ENCODE results near the gene SMURF2.
"Not testable (repeated sequence)": the region's sequence is repeated elsewhere in the genome, so short reads cannot be mapped to it uniquely, and the experiment has no call there.

Gene SMURF2

GRCh38 chr17:64667807-64668721 lies 6.0 kb upstream of the SMURF2 start:
- DNase-seq (ENCODE audit: low read depth in 3 of 3, low spot score in 1 of 3), result not testable (repeated sequence)

GRCh38 chr17:64664299-64664981 lies 2.3 kb upstream of the SMURF2 start:
- not testable (repeated sequence) for DNase-seq (ENCODE audit: low read depth in 3 of 3, low spot score in 1 of 3)

GRCh38 chr17:64663836-64664235 lies 1.7 kb upstream of the SMURF2 start:
- DNase-seq (ENCODE audit: low read depth in 3 of 3, low spot score in 1 of 3), result not testable (repeated sequence)

- DNase-seq (ENCODE audit: low read depth in 3 of 3, low spot score in 1 of 3), result no peak
These were observed 764 bp upstream of the SMURF2 start for GRCh38 chr17:64662774-64663367.

GRCh38 chr17:64661726-64661975 lies 456 bp downstream of the SMURF2 start:
- no peak for DNase-seq (ENCODE audit: low read depth in 3 of 3, low spot score in 1 of 3)

- peak in 2 of 3 donors; percentile 13 to 30 for DNase-seq (ENCODE audit: low read depth in 3 of 3, low spot score in 1 of 3)
These were observed 955 bp downstream of the SMURF2 start for GRCh38 chr17:64660978-64661725.

- DNase-seq (ENCODE audit: low read depth in 3 of 3, low spot score in 1 of 3), result not testable (repeated sequence)
These were observed 1.7 kb downstream of the SMURF2 start for GRCh38 chr17:64660195-64660977.

GRCh38 chr17:64658931-64659330 lies 3.2 kb downstream of the SMURF2 start:
- DNase-seq (ENCODE audit: low read depth in 3 of 3, low spot score in 1 of 3), result no peak

- DNase-seq (ENCODE audit: low read depth in 3 of 3, low spot score in 1 of 3), result no peak
These were observed 4.4 kb downstream of the SMURF2 start for GRCh38 chr17:64657610-64658125.

GRCh38 chr17:64655704-64656103 lies 6.4 kb downstream of the SMURF2 start:
- no peak for DNase-seq (ENCODE audit: low read depth in 3 of 3, low spot score in 1 of 3)

- no peak for DNase-seq (ENCODE audit: low read depth in 3 of 3, low spot score in 1 of 3)
These were observed 8.1 kb downstream of the SMURF2 start for GRCh38 chr17:64653985-64654355.

- no peak for DNase-seq (ENCODE audit: low read depth in 3 of 3, low spot score in 1 of 3)
These were observed 8.7 kb downstream of the SMURF2 start for GRCh38 chr17:64653325-64653984.

GRCh38 chr17:64651889-64652288 lies 10.2 kb downstream of the SMURF2 start:
- DNase-seq (ENCODE audit: low read depth in 3 of 3, low spot score in 1 of 3), result no peak

- DNase-seq (ENCODE audit: low read depth in 3 of 3, low spot score in 1 of 3), result no peak
These were observed 13.9 kb downstream of the SMURF2 start for GRCh38 chr17:64648234-64648633.

GRCh38 chr17:64647817-64648216 lies 14.3 kb downstream of the SMURF2 start:
- no peak for DNase-seq (ENCODE audit: low read depth in 3 of 3, low spot score in 1 of 3)

GRCh38 chr17:64639516-64639915 lies 22.6 kb downstream of the SMURF2 start:
- DNase-seq (ENCODE audit: low read depth in 3 of 3, low spot score in 1 of 3), result no peak

GRCh38 chr17:64638552-64639203 lies 23.4 kb downstream of the SMURF2 start:
- no peak for DNase-seq (ENCODE audit: low read depth in 3 of 3, low spot score in 1 of 3)

GRCh38 chr17:64635647-64636305 lies 26.3 kb downstream of the SMURF2 start:
- no peak for DNase-seq (ENCODE audit: low read depth in 3 of 3, low spot score in 1 of 3)

- DNase-seq (ENCODE audit: low read depth in 3 of 3, low spot score in 1 of 3), result no peak
These were observed 27.9 kb downstream of the SMURF2 start for GRCh38 chr17:64634218-64634617.
